Right ventricle myocardium inferior (tissue), 1 donor: ENCODE results near the gene OCA2. TPM values are rescaled to one million over a fixed set of nuclear protein-coding genes. Genes with fewer than 3 reads are reported as not detected.
A peak's percentile ranks its signal among the peaks of the same experiment; 100 is the strongest.

Source experiments
- ATAC-seq: fragments of 200-7000 bp; cut with Tn5 transposase; one replicate; pipeline ENCODE4 v1.9.1; 2020; ENCODE audit warnings: mild to moderate bottlenecking, moderate library complexity
- DNase-seq: peaks from one replicate; pipeline ENCODE4 v3.0.0; 2021; ENCODE audit errors: missing footprints
- intact Hi-C: fragments of 100-400 bp; cut with DNase I; formaldehyde crosslinking; loops from one replicate; pipeline ENCODE4 v1.11.0; 2022
- total RNA-seq: library from RNA; stranded (reverse); fragmentation: NEBNext Ultra II Directional; extraction: Animal tissue kit (Norgen Biotek cat#: 25700); gene quantifications from one replicate; pipeline ENCODE4 v1.2.1, GENCODE V29; 2021
- donor health status: DM: no; HTN: yes; CAD: no; lungs with severe emphysema.

The OCA2 gene
- total RNA-seq, 1 donor from 2014 or later, result not detected

DNA sequence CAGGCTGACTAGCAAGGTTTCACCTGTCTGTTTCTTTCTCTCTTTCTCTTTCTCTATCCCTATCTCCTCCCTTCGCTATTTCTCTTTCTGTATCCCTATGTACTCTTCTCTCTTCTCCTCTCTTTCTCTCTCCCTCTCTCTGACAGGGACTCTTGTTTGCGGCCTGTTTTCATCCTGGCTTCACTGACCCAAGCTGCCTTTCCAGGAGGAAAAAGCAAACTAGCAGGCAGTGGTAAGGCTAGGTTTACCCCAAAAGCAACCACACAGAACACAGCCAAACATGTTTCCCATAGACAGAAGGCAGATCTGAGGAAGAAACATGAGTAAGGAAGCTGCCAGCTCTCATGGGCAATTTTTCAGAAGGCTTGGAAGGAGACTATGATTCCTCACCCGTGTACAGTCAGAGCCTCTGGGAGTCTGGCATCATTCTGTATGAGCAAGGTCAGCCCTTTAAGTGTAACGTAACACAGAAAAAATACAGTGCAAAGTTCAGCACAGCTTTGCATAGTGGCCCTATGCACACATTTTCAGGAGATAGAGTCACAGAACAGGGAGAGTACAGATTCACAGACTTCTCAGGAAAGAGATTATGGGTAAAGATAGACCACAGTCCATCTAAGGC is 61.0 kb downstream of the OCA2 start:
- DNase-seq (no peak), ATAC-seq (no peak)
- intact Hi-C loops, result no loop called here

DNA sequence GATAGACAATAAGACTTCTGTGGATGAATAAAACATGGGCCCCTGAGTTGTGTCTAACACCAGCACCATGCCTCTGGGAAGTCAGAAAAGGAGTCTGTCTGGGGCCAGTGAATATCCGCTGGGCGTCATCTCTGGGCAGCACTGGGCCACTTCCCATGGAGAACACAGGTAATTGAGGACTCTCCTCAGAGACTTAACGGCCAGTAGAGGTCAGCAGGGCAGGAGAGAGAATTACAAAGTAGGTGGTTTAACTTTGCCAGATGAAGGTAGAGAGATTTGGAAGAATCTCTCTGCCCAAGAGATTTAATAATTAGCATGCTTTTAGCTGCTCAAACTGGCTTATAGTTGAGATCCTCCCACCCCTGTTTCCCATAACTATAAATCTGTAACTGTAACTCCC is 65.7 kb downstream of the OCA2 start:
- DNase-seq (no peak), ATAC-seq (no peak)
- intact Hi-C loops, result no loop called here

GRCh38 chr15:28030801-28031200 is 68.3 kb downstream of the OCA2 start:
- ATAC-seq (no peak), DNase-seq (no peak)
- intact Hi-C loops, result no loop called here

- ATAC-seq (no peak), DNase-seq (no peak)
- intact Hi-C loops, result no loop called here
Measured at GRCh38 chr15:28027714-28028076, 71.4 kb downstream of the OCA2 start.

GRCh38 chr15:28026764-28027713 is 72.1 kb downstream of the OCA2 start:
- intact Hi-C loops, result no loop called here
- ATAC-seq (no peak), DNase-seq (no peak)

- intact Hi-C loops, result no loop called here
- no peak for DNase-seq
- ATAC-seq, result no peak
Measured at GRCh38 chr15:28026221-28026620, 72.9 kb downstream of the OCA2 start.

GRCh38 chr15:28025413-28025812 is 73.7 kb downstream of the OCA2 start:
- ATAC-seq (no peak), DNase-seq (no peak)
- intact Hi-C loops, result no loop called here

DNA sequence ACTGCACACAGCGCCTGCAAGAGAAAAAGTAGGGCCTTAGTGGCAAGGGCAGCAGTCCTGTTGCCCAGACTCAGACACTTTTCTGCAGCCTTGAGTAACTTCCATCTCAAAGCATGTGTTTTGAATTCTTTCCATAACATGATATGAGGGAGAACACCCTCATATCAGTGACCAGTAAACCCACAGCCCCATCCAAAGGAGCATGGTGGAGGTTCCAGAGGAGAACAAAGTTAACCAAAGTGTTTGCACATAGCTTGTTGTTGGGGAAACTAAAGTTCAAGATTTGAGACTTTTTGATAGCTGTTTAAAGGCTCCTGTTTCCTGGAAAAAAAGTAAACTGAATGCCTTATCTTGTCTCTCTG is 74.2 kb downstream of the OCA2 start:
- intact Hi-C loops, result no loop called here
- no peak for ATAC-seq

DNA sequence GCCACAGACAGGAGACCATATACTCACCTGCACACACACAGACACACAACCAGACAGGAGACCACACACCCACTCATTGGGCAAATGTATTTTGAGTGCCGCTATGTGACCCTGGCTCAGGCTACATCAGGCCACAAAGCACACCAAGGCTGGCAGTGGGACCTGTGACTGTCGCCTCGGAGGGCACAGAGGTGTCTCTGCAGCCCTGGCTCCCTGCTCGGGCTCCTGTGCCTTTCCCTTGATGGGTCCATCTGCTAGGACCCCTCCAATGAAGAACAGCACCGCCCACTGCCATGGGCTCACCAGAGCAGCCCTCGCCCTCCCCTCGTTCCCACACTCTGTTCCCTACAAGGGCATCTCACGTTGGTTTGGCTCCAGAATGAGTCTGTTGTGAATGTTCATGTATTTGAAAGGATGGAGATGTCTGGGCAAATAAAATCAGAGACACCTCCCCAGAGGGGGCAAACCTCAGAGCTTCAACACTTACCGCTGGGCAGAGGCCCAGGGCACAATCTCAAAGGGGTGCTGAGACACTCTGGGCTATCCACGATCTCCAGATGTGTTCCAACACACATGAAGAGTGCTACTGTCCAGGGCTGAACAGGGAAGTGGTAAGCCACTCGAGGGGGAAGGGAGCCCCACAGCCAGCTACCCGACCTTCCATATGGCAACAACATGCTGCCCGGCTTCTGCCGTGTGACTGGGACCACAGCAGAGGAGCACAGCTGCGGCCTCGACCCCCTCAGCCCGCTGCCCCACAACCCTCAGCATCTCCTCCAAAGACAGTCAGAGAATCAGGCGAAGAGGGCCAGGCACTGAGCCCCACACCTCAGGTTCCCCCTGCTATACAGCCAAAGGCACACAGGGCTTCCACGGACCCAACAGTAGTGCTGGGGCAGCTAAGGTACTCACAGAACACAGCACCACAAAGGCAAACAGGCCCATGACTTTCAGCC is 74.9 kb downstream of the OCA2 start:
- ATAC-seq (no peak), DNase-seq (no peak)
- intact Hi-C loops, result no loop called here

More for the DNA sequence above, 74.2 kb downstream of the OCA2 start:
- no peak for DNase-seq

- DNase-seq (no peak), ATAC-seq (no peak)
- intact Hi-C loops, result no loop called here
Measured at GRCh38 chr15:28023422-28023821, 75.7 kb downstream of the OCA2 start.

DNA sequence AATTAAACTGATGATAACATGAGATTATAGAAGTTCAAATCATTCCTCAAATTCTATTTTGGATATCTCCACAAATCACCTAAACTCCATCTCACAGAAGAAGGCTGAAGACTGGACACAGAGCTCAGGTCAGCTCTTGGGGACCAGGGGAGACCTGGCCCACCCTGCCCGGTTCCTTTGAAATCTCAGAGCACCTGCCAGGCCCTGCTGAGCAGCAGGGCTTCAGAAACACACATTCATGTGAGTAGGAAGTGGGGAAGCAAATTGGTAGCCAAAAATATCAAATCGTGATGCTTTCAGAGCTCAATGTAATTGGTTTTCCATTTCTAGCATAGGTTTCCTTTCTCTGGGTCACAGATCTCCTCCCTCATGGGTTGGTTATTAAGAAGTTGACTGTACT is 76.2 kb downstream of the OCA2 start:
- no peak for ATAC-seq
- intact Hi-C loops, result no loop called here
- no peak for DNase-seq

DNA sequence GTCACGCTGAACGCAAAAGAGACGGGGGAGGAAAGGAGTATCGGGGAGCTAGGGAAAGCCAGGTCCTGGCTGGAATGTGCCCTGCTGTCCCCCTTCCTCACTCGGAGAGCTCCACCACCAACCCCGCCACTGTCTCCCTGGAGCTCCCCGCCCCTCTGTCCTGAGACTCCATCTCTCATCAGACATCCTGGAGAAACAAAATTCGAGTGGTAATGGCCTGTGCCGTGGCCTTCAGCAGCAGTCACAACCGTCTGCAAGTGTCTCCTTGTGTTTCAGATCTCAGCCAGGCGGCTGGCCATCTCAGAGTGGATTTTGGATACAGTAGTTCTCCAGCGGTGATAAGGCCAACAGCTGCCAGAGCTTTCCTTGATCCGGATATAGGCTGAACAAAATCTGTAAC is 76.9 kb downstream of the OCA2 start:
- ATAC-seq, result no peak
- intact Hi-C loops, result no loop called here

GRCh38 chr15:28021281-28022039 is 77.7 kb downstream of the OCA2 start:
- DNase-seq (no peak), ATAC-seq (peak; percentile 33)
- intact Hi-C loops, result loop anchor here (1.0 kb wide), 1 partner anchor 102 kb away; no protein-coding TSS in a partner anchor

More for the DNA sequence above, 76.9 kb downstream of the OCA2 start:
- DNase-seq, result no peak

GRCh38 chr15:28020644-28021043 is 78.5 kb downstream of the OCA2 start:
- intact Hi-C loops, result loop anchor here (1.0 kb wide), 1 partner anchor 103 kb away; no protein-coding TSS in a partner anchor
- DNase-seq (no peak), ATAC-seq (no peak)

- DNase-seq (no peak), ATAC-seq (no peak)
- intact Hi-C loops, result no loop called here
Measured at GRCh38 chr15:28019594-28020309, 79.4 kb downstream of the OCA2 start.

DNA sequence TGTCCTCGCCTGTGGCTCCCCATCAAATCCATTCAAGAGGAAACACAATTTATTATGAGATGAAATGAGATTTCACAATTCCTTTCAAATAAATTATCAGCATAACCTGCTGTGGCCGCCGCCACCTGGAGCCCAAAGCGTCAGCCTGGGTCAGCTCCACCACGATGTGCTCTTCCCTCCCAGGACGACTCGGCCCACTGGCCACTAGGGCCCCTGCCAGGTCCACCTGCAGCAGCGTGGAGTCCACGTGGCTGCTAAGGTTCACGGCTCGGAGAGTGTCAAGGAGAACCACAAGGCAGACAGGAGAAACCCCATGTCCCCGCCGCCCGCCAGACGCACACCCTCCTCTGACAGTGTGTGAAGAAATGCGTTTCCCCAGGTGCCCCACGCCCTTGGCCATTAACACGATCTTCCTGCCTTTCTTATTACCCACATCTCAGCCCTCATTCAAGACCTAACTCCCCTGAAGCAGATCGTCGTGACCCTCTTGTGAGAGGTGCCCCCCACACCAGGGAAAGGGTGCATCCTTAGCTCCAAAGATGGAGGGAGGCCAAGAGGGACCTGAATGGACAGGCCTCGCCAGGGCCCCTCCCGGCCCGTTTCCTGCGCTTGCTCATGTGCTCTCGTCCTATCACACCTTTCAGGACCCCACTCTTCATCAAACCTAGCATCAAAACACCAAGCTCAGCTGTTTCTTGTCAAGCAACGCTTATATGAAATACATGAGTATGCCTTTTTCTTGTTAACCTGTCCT is 80.6 kb downstream of the OCA2 start:
- ATAC-seq (no peak), DNase-seq (no peak)
- intact Hi-C loops, result no loop called here

GRCh38 chr15:28017423-28017924 is 81.6 kb downstream of the OCA2 start:
- intact Hi-C loops, result no loop called here
- DNase-seq, result no peak
- no peak for ATAC-seq
